Lower leg skin (tissue), 4 donors: ENCODE measurements around the gene KHDRBS2. TPM values are rescaled to one million over a fixed set of nuclear protein-coding genes. Genes with fewer than 3 reads are reported as not detected.

ENCODE experiments used
- DNase-seq, 2 donors: peaks; one replicate each; pipeline ENCODE4 v3.0.0-alpha.2; 2019; ENCODE audit warnings: low spot score in 2 of 2
- H3K4me3 ChIP-seq: fragments of 200-600 bp; sonication (generic); 2 replicates; pipeline ENCODE4 v1.5.1; 2017; ENCODE audit warnings: mild to moderate bottlenecking, low read depth; ENCODE audit not compliant: poor library complexity, severe bottlenecking
- POLR2A ChIP-seq, 2 donors: fragments of 450-650 bp; IDR thresholded peaks; one replicate each; pipeline ENCODE4 v1.6.1; 2016 to 2017; ENCODE audit warnings: antibody characterized with exemption in 2 of 2, mild to moderate bottlenecking in 1 of 2, moderate library complexity in 1 of 2
- WGBS, 2 donors: methylation state at CpG; one replicate each; pipeline ENCODE4 v1.1.5; 2018; 5-methylcytosine and 5-hydroxymethylcytosine counted together
- intact Hi-C: fragments of 100-400 bp; cut with DNase I; formaldehyde crosslinking; loops from one replicate; pipeline ENCODE4 v1.15.0; 2023; ENCODE audit warnings: low total_unique reads
- total RNA-seq, 4 donors: library from RNA; depleted of rRNA; stranded (reverse); fragments of >200 nt; gene quantifications; one replicate each; pipeline ENCODE4 v1.1.0, GENCODE V29; 2016
- TF ChIP-seq, protein P1 (sequence below), 3 donors: fragments of 450-650 bp; IDR thresholded peaks; one replicate each; pipeline ENCODE4 v1.5.1; 2016; ENCODE audit warnings: antibody characterized with exemption in 3 of 3, mild to moderate bottlenecking in 3 of 3, moderate library complexity in 2 of 3

KHDRBS2 gene
- total RNA-seq, 4 donors from 2014 or later = 0.19 TPM; not detected in 3

DNA sequence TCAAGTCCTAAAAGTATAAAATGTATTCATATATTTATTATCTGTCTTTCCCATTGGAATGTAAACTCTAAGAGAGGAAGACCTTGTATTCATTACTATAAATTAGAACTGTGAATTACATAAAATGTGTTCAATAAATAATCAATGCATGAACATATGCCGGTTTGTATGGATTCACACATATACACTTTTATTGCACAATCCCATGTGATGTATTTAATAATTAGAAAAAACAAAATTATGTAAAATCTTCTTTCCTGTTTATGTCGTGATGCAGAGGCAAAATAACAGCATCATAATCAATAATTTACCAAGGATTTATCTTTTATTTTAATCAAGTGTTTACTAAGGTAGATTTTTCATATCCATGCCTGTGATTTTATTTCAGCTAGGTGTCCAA lies 240.5 kb downstream of the KHDRBS2 start:
- no peak for TF ChIP-seq POLR2A (IDR thresholded peaks at IDR 0.05)
- TF ChIP-seq, protein P1, sequence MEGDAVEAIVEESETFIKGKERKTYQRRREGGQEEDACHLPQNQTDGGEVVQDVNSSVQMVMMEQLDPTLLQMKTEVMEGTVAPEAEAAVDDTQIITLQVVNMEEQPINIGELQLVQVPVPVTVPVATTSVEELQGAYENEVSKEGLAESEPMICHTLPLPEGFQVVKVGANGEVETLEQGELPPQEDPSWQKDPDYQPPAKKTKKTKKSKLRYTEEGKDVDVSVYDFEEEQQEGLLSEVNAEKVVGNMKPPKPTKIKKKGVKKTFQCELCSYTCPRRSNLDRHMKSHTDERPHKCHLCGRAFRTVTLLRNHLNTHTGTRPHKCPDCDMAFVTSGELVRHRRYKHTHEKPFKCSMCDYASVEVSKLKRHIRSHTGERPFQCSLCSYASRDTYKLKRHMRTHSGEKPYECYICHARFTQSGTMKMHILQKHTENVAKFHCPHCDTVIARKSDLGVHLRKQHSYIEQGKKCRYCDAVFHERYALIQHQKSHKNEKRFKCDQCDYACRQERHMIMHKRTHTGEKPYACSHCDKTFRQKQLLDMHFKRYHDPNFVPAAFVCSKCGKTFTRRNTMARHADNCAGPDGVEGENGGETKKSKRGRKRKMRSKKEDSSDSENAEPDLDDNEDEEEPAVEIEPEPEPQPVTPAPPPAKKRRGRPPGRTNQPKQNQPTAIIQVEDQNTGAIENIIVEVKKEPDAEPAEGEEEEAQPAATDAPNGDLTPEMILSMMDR (IDR thresholded peaks at IDR 0.05) = no peak
- 80 to 85% methylated on average over 2 of the region's 2 CpGs for WGBS, 2 donors
- intact Hi-C loops = no loop called here
- no peak overlapping the region for H3K4me3 ChIP-seq
- no peak for DNase-seq

- no peak overlapping the region for H3K4me3 ChIP-seq
- TF ChIP-seq, protein P1 (IDR thresholded peaks at IDR 0.05) = no peak
- no peak for TF ChIP-seq POLR2A (IDR thresholded peaks at IDR 0.05)
- intact Hi-C loops = no loop called here
- no peak for DNase-seq
These were observed 242.9 kb downstream of the KHDRBS2 start for GRCh38 chr6:62043084-62043483.

GRCh38 chr6:62042429-62042828 lies 243.6 kb downstream of the KHDRBS2 start:
- intact Hi-C loops = no loop called here
- TF ChIP-seq POLR2A (IDR thresholded peaks at IDR 0.05) = no peak
- TF ChIP-seq, protein P1 (IDR thresholded peaks at IDR 0.05) = no peak
- no peak for DNase-seq
- no peak overlapping the region for H3K4me3 ChIP-seq

- intact Hi-C loops = no loop called here
- no peak for DNase-seq
- WGBS, 2 donors = 63 to 71% methylated on average over 1 of the region's 1 CpG
- no peak for TF ChIP-seq POLR2A (IDR thresholded peaks at IDR 0.05)
- TF ChIP-seq, protein P1 (IDR thresholded peaks at IDR 0.05) = no peak
- H3K4me3 ChIP-seq = no peak overlapping the region
These were observed 246.4 kb downstream of the KHDRBS2 start for GRCh38 chr6:62039605-62040004.

GRCh38 chr6:62037445-62037844 lies 248.6 kb downstream of the KHDRBS2 start:
- intact Hi-C loops = no loop called here
- WGBS, 2 donors = 53 to 57% methylated on average over 2 of the region's 2 CpGs
- no peak for DNase-seq
- no peak overlapping the region for H3K4me3 ChIP-seq
- TF ChIP-seq, protein P1 (IDR thresholded peaks at IDR 0.05) = no peak
- no peak for TF ChIP-seq POLR2A (IDR thresholded peaks at IDR 0.05)

GRCh38 chr6:62035952-62036351 lies 250.1 kb downstream of the KHDRBS2 start:
- no peak for TF ChIP-seq POLR2A (IDR thresholded peaks at IDR 0.05)
- TF ChIP-seq, protein P1 (IDR thresholded peaks at IDR 0.05) = no peak
- 89% methylated on average over 1 of the region's 1 CpG for WGBS, 2 donors
- intact Hi-C loops = no loop called here
- no peak for DNase-seq
- no peak overlapping the region for H3K4me3 ChIP-seq
